MV-4-11 (cell line): ENCODE data around the gene LSAMP.

ENCODE experiments used
- DNase-seq: peaks from one replicate; lab custom pipeline; 2025; lab: John Stamatoyannopoulos, UW

LSAMP gene

GRCh38 chr3:116161575-116162525, 283.4 kb downstream of the LSAMP start:
- no peak for DNase-seq

DNA sequence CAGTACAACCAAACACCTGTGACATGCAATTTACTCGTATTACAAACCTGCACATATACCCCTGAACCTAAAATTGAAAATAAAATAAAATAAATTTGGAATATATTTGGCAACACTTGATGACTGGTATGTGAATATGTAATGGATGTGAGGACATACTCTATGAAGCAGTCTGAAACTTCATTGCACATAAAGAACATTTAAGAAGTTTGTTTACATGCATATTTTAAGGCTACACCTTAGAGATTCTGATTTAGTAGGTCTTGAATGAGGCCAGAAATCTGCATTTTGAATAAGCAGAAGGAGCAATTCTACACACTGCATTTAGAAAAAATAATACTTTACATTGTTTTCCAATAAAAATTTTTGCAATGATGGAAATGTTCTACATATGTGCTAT, 284.7 kb downstream of the LSAMP start:
- no peak for DNase-seq

- DNase-seq, result no peak
Measured at GRCh38 chr3:116155841-116156240, 289.4 kb downstream of the LSAMP start.

DNA sequence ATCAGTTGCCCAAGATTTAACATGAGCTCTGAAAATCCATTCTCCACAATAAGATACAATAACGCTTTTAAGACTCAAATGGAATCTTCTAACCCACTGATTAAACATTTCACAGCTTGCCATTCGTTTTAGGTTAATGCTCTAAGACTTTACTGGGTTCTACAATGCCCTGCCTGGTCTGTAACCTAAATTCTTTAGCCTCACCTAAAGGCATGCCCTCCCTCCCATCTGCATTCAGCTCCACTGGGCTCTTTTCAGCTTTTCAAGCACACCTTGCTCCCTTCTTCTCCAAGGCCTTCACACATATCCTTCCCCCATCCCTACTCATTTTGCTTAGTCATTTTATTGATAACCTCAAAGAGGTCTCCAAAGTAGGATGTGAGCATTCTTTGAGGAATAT, 290.9 kb downstream of the LSAMP start:
- no peak for DNase-seq

- DNase-seq, result no peak
Measured at GRCh38 chr3:116153174-116153573, 292.1 kb downstream of the LSAMP start.

GRCh38 chr3:116150655-116151167, 294.6 kb downstream of the LSAMP start:
- no peak for DNase-seq

GRCh38 chr3:116148881-116149851, 296.1 kb downstream of the LSAMP start:
- no peak for DNase-seq

GRCh38 chr3:116145613-116146012, 299.7 kb downstream of the LSAMP start:
- DNase-seq, result no peak

DNA sequence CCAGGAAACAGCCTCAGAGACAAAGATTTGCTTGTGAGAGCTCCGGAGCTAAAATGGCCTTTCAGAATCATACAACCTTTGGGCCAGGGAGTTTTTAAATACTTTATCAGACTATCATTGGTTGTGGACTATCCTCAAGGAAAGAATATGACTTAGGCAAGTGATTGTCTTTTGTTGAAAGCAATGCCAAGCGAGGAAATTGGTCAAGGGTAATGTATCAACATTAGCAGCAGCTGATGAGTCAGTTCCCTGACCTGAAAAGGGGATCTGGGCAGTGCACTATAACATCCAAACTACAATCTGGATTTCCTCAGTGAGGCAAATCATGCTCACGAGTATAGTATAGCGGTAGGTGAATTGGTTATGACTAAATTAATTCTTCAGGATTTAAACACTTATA, 303.6 kb downstream of the LSAMP start:
- no peak for DNase-seq

DNA sequence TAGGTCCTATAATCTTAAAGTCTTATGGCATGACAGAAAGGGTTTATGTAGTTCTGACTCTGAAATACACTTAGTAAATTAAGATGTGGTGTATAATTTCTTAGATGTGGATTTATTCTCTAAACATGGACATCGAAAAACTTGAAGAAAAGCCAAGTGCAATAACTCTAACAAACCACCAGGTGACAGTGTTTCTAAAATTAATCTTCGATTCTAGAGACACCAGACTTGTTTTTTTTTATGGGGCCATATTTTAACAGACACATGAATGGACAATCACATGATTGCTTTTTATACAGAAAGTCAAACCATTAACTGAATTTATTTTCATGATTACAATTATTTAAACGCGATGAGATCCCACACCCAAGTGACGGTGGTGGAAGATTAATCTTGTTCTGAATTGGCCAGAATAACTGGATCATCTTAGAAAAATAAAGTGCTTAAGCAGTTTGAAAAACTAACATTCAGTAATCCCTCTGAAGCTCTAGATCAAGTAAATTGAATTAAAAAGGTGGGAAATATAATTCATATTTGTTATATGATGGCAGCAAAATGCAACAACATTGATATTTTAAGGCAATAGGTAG, 305.1 kb downstream of the LSAMP start:
- peak; percentile 34 for DNase-seq

GRCh38 chr3:116139641-116140040, 305.6 kb downstream of the LSAMP start:
- DNase-seq, result no peak

GRCh38 chr3:116135457-116136085, 309.7 kb downstream of the LSAMP start:
- DNase-seq, result peak; percentile 33

- DNase-seq, result no peak
Measured at GRCh38 chr3:116129187-116129946, 315.9 kb downstream of the LSAMP start.

DNA sequence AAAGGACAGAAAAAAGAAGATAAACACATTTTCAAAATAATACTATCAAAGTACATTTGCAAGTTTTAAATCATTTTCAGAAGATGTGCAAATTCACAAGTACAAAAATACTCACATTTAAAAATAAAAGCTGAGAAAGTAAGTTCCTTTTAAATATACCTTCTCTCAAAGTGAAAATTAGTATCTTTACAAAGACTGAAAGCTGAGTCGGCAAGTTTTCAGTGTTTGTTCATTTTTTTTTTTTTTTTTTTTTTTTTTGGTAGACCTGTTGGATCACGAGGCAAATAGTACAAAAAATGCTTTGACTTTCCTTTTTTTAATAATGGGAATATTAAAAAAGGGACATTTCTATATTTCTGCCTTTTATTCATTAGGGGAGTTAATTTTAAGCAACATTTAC, 317.8 kb downstream of the LSAMP start:
- no peak for DNase-seq

GRCh38 chr3:116124166-116124565, 321.1 kb downstream of the LSAMP start:
- no peak for DNase-seq

- no peak for DNase-seq
Measured at GRCh38 chr3:116118475-116119169, 326.7 kb downstream of the LSAMP start.

- DNase-seq, result no peak
Measured at GRCh38 chr3:116114586-116114985, 330.7 kb downstream of the LSAMP start.

GRCh38 chr3:116112696-116113095, 332.6 kb downstream of the LSAMP start:
- DNase-seq, result no peak

DNA sequence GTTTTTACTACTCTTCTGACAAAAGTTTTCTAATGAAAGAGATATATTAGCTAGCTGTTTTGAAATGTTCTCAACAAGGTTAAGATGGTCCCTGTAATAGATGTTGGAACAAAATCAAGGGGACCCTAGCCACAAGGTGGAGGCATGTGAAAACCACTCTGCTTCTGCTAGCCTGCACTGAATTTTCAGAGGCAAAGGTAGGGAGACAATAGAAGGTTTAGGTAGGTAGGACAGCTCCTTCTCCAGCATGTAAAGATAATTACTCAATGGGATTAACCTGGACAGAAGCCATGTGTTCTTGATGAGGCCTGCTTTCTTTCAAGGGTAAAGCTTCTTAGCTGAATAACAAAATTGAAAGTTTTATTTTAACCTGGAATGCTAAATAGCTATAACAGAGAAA, 333.5 kb downstream of the LSAMP start:
- DNase-seq, result no peak

- DNase-seq, result no peak
Measured at GRCh38 chr3:116103868-116104530, 341.3 kb downstream of the LSAMP start.
